GM23248 (cell line): ENCODE measurements around the gene LCN6. TPM values are rescaled to one million over a fixed set of nuclear protein-coding genes. Genes with fewer than 3 reads are reported as not detected.

Experiments used
- DNase-seq: peaks from one replicate; pipeline ENCODE4 v3.0.0-alpha.2; 2015
- H2AFZ ChIP-seq: fragments of 200-600 bp; sonication (generic); 2 replicates; pipeline ENCODE4 v1.6.1; 2016; ENCODE audit warnings: antibody characterized with exemption
- H3F3A ChIP-seq: fragments of 200-600 bp; sonication (generic); 2 replicates; pipeline ENCODE4 v1.6.1; 2016; ENCODE audit warnings: mild to moderate bottlenecking, antibody characterized with exemption, mixed run types; ENCODE audit not compliant: insufficient read depth
- H3K27ac ChIP-seq: fragments of 200-600 bp; sonication (generic); 2 replicates; pipeline ENCODE4 v1.5.1; 2016; ENCODE audit warnings: mild to moderate bottlenecking
- H3K27me3 ChIP-seq: fragments of 200-600 bp; sonication (generic); replicated peaks from 2 replicates; pipeline ENCODE4 v1.6.1; 2016; ENCODE audit warnings: mild to moderate bottlenecking; ENCODE audit not compliant: insufficient read depth
- H3K36me3 ChIP-seq: fragments of 200-600 bp; sonication (generic); 2 replicates; pipeline ENCODE4 v1.6.1; 2016; ENCODE audit warnings: low read depth, mild to moderate bottlenecking
- H3K4me1 ChIP-seq: fragments of 200-600 bp; sonication (generic); 2 replicates; pipeline ENCODE4 v1.6.1; 2016; ENCODE audit warnings: mild to moderate bottlenecking; ENCODE audit not compliant: insufficient read depth
- H3K4me2 ChIP-seq: fragments of 200-600 bp; sonication (generic); one replicate; pipeline ENCODE4 v1.6.1; 2016; ENCODE audit warnings: mild to moderate bottlenecking; ENCODE audit not compliant: unreplicated experiment
- H3K4me3 ChIP-seq: fragments of 200-600 bp; sonication (generic); 2 replicates; pipeline ENCODE4 v1.5.1; 2016; ENCODE audit warnings: mild to moderate bottlenecking
- H3K79me2 ChIP-seq: fragments of 200-600 bp; sonication (generic); 2 replicates; pipeline ENCODE4 v1.6.1; 2016; ENCODE audit warnings: mild to moderate bottlenecking; ENCODE audit not compliant: insufficient read depth
- H3K9ac ChIP-seq: fragments of 200-600 bp; sonication (generic); 2 replicates; pipeline ENCODE4 v1.6.1; 2016; ENCODE audit warnings: mild to moderate bottlenecking
- H3K9me2 ChIP-seq: fragments of 200-600 bp; sonication (generic); 2 replicates; pipeline ENCODE4 v1.6.1; 2016; ENCODE audit warnings: mixed run types, mild to moderate bottlenecking, moderate library complexity; ENCODE audit not compliant: insufficient read depth
- H3K9me3 ChIP-seq: fragments of 200-600 bp; sonication (generic); one replicate; pipeline ENCODE4 v1.6.1; 2017; ENCODE audit warnings: low read depth
- H4K20me1 ChIP-seq: fragments of 200-600 bp; sonication (generic); 2 replicates; pipeline ENCODE4 v1.6.0; 2016; ENCODE audit not compliant: insufficient read depth
- EZH2 ChIP-seq: fragments of 200-600 bp; sonication (generic); IDR thresholded peaks from 2 replicates; pipeline ENCODE4 v1.6.1; 2018; ENCODE audit warnings: antibody characterized with exemption, mild to moderate bottlenecking; ENCODE audit not compliant: insufficient read depth, poor library complexity, severe bottlenecking
- EZH2phosphoT487 ChIP-seq: fragments of 200-600 bp; sonication (generic); IDR thresholded peaks from 2 replicates; pipeline ENCODE4 v1.6.1; 2018; ENCODE audit warnings: antibody characterized with exemption, moderate library complexity, mild to moderate bottlenecking, low read depth; ENCODE audit not compliant: insufficient read depth
- WGBS, 2 experiments: methylation state at CpG; one replicate each; pipeline ENCODE4 v1.1.6; 2015 to 2017; ENCODE audit warnings: low lambda C conversion rate in 2 of 2, low coverage in 1 of 2; ENCODE audit errors: missing lambda C conversion rate in 2 of 2; 5-methylcytosine and 5-hydroxymethylcytosine counted together
- in situ Hi-C: fragments of 300-500 bp; cut with MboI; formaldehyde crosslinking; loops from 2 replicates; pipeline ENCODE4 v1.15.0; 2020
- polyA plus RNA-seq: library from polyadenylated mRNA; unstranded; fragments of >200 nt; fragmentation: Nextera tagmentation; extraction: Ambion mirVana; gene quantifications from 2 replicates; pipeline ENCODE4 v1.2.1, GENCODE V29; 2016
- total RNA-seq: library from RNA; depleted of rRNA; stranded (reverse); fragments of >200 nt; shearing (Covaris generic); gene quantifications from 2 replicates; pipeline ENCODE4 v1.2.3, GENCODE V29; 2014

Gene LCN6
- total and polyA plus RNA-seq, 2 experiments from 2014 or later = not detected

DNA sequence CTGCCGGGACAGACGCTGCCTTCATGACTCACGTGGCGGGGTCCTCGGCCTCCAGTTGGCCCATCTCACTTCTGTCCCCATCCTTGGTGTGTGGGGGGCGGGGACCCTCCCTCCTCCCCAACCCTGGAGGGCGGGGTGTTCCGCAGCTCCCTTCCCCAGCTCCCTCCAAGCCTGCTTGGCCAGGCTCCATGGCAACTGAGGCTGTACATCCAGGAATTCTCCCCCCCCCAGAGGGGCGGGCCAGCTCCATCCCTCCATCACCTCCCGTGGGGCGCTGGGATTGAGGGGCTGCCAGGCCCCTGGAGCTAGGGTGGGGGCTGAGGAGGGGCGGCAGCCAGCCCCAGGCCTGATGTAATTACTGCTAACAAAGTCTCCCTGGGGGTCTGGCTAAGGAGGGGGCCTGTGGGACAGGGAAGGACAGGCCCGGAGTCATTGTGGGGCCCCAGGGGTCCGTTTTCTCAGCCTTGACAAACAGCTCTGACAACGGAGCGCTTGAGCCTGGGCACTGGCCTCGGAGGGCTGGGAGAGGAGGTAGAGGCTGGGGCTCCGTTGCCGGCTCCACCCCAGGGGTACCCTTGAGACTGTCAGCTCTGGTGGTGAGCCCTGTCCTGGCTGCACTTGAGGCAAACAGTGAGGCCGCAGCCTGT lies 28.0 kb downstream of the LCN6 start:
- peaks cover 2% of the 10 kb centered on the region; the same call in 1 of the 2 replicates for H3K79me2 ChIP-seq
- no peak overlapping the region for H2AFZ ChIP-seq
- 0 out of 2 replicates have a peak, but pooled peaks cover 11% of the 10 kb centered on the region for H3K36me3 ChIP-seq
- no peak overlapping the region for H3K4me3 ChIP-seq
- H3K4me2 ChIP-seq = no peak overlapping the region
- WGBS, 2 experiments = 26 to 29% methylated on average over 17 to 20 of the region's 20 CpGs
- peaks cover 20% of the 10 kb centered on the region for H3F3A ChIP-seq
- in situ Hi-C loops = no loop called here
- no peak overlapping the region for H3K9ac ChIP-seq
- no peaks in the 10 kb centered on the region for H3K27me3 ChIP-seq
- no peaks in the 10 kb centered on the region for H3K9me2 ChIP-seq
- peaks cover 9% of the 10 kb centered on the region; the same call in 1 of the 2 replicates for H4K20me1 ChIP-seq
- peak; percentile 46 for DNase-seq
- H3K9me3 ChIP-seq = no peaks in the 10 kb centered on the region
- peaks cover 7% of the 10 kb centered on the region for H3K4me1 ChIP-seq
- no peak overlapping the region for H3K27ac ChIP-seq
- no peak for TF ChIP-seq EZH2phosphoT487
- no peak for TF ChIP-seq EZH2

DNA sequence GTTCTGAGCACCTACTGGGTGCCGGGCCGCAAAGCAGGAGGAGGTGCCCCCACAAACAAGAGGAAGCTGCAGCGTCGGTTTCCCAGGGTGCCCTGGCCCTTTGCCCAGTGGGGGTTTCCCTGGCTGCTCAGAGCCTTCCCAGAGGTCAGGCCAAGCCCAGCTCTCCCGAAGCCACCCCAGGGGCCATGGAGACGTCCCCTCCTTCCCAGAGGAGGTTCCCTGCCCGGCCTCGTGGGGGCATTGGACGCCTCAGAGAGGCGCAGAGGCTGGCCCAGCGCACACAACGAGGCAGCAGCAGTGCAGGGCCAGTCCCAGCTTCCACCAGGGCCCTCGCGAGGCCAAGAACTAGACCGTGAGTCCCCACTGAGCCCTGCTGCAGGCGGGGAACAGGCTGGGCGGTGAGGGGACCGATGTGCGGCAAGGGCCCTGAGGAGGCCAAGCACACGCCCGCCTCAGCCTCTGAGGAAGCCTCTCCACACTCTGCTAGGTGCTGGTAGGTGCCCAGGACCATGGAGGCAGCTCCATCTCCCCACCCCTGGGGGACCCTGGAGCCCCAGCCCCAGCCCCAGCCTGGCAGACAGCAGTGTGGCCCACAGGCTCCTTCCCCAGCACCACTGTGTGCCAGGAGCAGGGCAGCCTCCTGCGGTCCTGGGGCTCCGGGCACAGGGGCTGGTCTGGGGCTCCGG lies 29.0 kb downstream of the LCN6 start:
- Histone ChIP-seq H3K79me2 (no peaks in the 10 kb centered on the region), H3K4me1 (peaks cover 7% of the 10 kb centered on the region), H3F3A (peaks cover 13% of the 10 kb centered on the region), H3K4me2 (no peak overlapping the region), H3K9me2 (no peaks in the 10 kb centered on the region), H4K20me1 (0 out of 2 replicates have a peak, but pooled peaks cover 2% of the 10 kb centered on the region), H3K9ac (no peak overlapping the region), H3K4me3 (no peak overlapping the region), H3K9me3 (no peaks in the 10 kb centered on the region), H3K36me3 (0 out of 2 replicates have a peak, but pooled peaks cover 7% of the 10 kb centered on the region), H3K27ac (no peak overlapping the region), H3K27me3 (no peaks in the 10 kb centered on the region), H2AFZ (no peak overlapping the region)
- no peak for TF ChIP-seq EZH2phosphoT487
- no peak for TF ChIP-seq EZH2
- WGBS, 2 experiments = 86 to 92% methylated on average over 15 to 24 of the region's 24 CpGs
- no peak for DNase-seq
- in situ Hi-C loops = no loop called here

DNA sequence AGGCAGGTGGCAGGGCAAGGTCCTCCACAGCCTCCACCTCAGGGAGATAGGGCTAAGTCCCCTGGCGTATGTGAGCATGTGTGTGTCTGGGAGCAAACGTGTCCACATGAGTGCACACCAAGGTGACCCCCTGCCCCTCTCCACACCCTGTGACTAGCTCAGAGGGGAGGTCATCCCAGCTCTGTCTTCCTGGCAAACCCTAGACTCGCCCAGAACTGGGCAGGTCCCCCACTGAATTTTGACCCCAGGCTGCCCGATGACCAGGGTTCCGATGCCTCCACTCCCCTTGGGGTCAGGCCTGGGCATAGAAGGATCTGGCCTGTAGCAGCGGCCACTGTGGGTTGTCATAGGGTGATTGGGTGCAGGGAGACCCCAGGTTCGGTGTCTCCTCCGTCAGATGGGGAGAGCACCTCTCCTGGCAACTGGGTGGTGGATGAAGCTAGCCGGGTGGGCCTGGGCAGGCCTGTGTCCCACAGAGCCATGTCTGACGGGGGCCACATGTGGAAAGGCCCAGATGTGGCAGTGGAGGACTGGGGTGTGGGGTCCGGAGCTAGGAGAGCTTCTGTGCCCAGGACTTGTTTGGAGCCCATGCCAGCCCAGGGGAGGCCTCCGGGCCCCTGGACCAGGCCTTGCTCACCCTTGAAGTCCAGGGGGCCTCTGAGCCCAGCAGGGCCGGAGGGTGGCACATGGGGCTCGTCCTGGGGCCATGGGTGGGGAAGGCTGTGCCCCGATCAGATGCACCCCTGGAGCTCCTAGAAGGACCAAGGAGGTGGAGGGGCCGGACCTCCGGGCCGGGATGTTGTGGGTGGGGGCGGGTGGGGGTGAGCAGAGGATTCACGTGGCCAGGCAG lies 29.8 kb downstream of the LCN6 start:
- no peak overlapping the region for H3K4me2 ChIP-seq
- no peak overlapping the region for H3K9ac ChIP-seq
- TF ChIP-seq EZH2 = no peak
- no peak for TF ChIP-seq EZH2phosphoT487
- no peaks in the 10 kb centered on the region for H3K9me3 ChIP-seq
- no peaks in the 10 kb centered on the region for H3K36me3 ChIP-seq
- peaks cover 5% of the 10 kb centered on the region; the same call in 1 of the 2 replicates for H3F3A ChIP-seq
- H3K27ac ChIP-seq = no peak overlapping the region
- H3K4me1 ChIP-seq = peaks cover 7% of the 10 kb centered on the region
- no peaks in the 10 kb centered on the region for H4K20me1 ChIP-seq
- 81 to 87% methylated on average over 15 to 20 of the region's 20 CpGs for WGBS, 2 experiments
- no peak overlapping the region for H2AFZ ChIP-seq
- H3K79me2 ChIP-seq = no peaks in the 10 kb centered on the region
- H3K27me3 ChIP-seq = no peaks in the 10 kb centered on the region
- no peaks in the 10 kb centered on the region for H3K9me2 ChIP-seq
- no peak for DNase-seq
- no peak overlapping the region for H3K4me3 ChIP-seq
- in situ Hi-C loops = no loop called here

DNA sequence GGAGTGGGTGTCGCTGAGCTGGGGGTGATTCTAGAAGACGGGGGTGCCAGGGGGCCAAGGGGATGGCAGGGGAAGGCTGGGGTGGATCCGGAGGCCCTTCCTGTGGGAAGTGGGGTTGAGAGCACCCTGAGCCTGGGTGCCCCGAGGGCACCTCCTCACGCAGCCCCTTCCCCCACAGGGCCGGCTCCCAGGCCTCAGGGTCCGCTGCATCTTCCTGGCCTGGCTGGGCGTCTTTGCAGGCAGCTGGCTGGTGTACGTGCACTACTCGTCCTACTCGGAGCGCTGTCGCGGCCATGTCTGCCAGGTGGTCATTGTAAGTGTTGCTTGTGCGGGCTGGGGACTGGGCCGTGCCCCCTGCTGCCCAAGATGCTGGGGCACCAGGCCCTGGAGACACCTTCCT lies 30.9 kb downstream of the LCN6 start:
- H4K20me1 ChIP-seq = no peaks in the 10 kb centered on the region

More for the DNA sequence above, 30.9 kb downstream of the LCN6 start:
- no peaks in the 10 kb centered on the region for H3K36me3 ChIP-seq
- 0 out of 2 replicates have a peak, but pooled peaks cover 5% of the 10 kb centered on the region for H3K27me3 ChIP-seq
- 0 out of 2 replicates have a peak, but pooled peaks cover 1% of the 10 kb centered on the region for H3F3A ChIP-seq
- H3K79me2 ChIP-seq = no peaks in the 10 kb centered on the region
- peaks cover 7% of the 10 kb centered on the region for H3K4me1 ChIP-seq
- no peak for TF ChIP-seq EZH2
- no peak for TF ChIP-seq EZH2phosphoT487
- WGBS, 2 experiments = 65 to 78% methylated on average over 14 to 15 of the region's 16 CpGs
- no peaks in the 10 kb centered on the region for H3K9me2 ChIP-seq
- H3K27ac ChIP-seq = no peak overlapping the region
- no peak for DNase-seq
- no peak overlapping the region for H2AFZ ChIP-seq
- no peaks in the 10 kb centered on the region for H3K9me3 ChIP-seq
- no peak overlapping the region for H3K4me3 ChIP-seq
- in situ Hi-C loops = no loop called here
- no peak overlapping the region for H3K9ac ChIP-seq
- H3K4me2 ChIP-seq = no peak overlapping the region
